ENCODE results near the gene LMO1. TPM values are rescaled to one million over a fixed set of nuclear protein-coding genes. Genes with fewer than 3 reads are reported as not detected.

LMO1 gene
- total RNA-seq, 1 experiment from 2014 or later = 0.27 TPM

DNA sequence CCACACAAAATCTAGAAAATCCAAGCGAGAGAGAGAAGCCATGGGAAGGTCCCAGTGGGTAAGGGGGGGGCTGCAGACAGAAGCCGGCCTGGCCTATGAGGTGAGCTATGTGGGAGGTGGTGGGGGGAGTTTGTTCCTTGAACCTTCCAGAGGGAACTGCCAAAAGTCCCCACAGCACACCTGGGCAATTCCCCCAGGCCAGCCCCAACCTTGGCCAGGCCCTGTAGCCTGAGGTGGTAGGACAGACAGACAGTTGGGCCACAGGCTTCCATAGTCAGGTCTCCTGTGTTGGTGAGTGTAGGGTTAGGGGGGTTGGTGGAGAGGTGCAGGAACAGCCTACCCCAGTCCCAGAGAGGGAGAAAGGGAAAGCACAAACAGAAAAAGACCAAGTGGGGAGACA, 39.0 kb downstream of the LMO1 start:
- peaks cover 0 to 3% of the 10 kb centered on the region in 2 experiments; a peak in 1 of 4 replicates for H3K4me1 ChIP-seq (ENCODE audit: control insufficient read depth in 1 of 2, insufficient read depth in 2 of 2, low read length in 2 of 2)
- no peaks in the 10 kb centered on the region for H4K20me1 ChIP-seq (ENCODE audit: insufficient read depth)
- no peak for TF ChIP-seq SP1 (IDR thresholded peaks at IDR 0.05; ENCODE audit: low read depth)
- TF ChIP-seq ZNF274 (IDR thresholded peaks at IDR 0.05; ENCODE audit: low read depth, low read length) = no peak
- no TSS peak for BruUV-seq (replicated peaks)
- ChIA-PET POLR2A (no interaction called here), CTCF (interaction anchor here (6.6 kb wide), 1 partner anchor 342 kb away, joined by 27 read pairs; no protein-coding TSS in a partner anchor), RAD21 (ENCODE audit: low non-redundant PET in 1 of 2, low total read pairs in 2 of 2, uncharacterized antibody in 2 of 2, unreplicated experiment in 2 of 2) (no interaction called here)
- intact Hi-C loops (cut with micrococcal nuclease) = loop anchor here (1.0 to 10.0 kb wide), 4 partner anchors 40 to 730 kb away; no protein-coding TSS in a partner anchor
- H3K79me2 ChIP-seq (ENCODE audit: insufficient read depth, low read length) = no peaks in the 10 kb centered on the region
- H3K9me2 ChIP-seq (ENCODE audit: insufficient read depth) = no peaks in the 10 kb centered on the region
- ATAC-seq = no peak
- H3K27me3 ChIP-seq (ENCODE audit: insufficient read depth, low read length) = no peaks in the 10 kb centered on the region
- no peak overlapping the region for H3K9ac ChIP-seq (ENCODE audit: low read length)
- H3K9me3 ChIP-seq (ENCODE audit: control insufficient read depth in 1 of 2, insufficient read depth in 1 of 2, low read depth in 1 of 2, low read length in 2 of 2) = no peaks in the 10 kb centered on the region
- no peak overlapping the region for H2AFZ ChIP-seq (ENCODE audit: low read depth, low read length, poor library complexity, severe bottlenecking)
- H3K4me3 ChIP-seq (replicated peaks in 1 of 2; ENCODE audit: low read depth in 1 of 2, low read length in 2 of 2) = no peak overlapping the region
- H3K36me3 ChIP-seq (ENCODE audit: control insufficient read depth in 1 of 2, insufficient read depth in 2 of 2, low read length in 2 of 2) = no peaks in the 10 kb centered on the region
- no peak for DNase-seq (ENCODE audit: low read depth, low spot score)
- H3K4me2 ChIP-seq (ENCODE audit: low read length) = no peak overlapping the region
- no peak overlapping the region for H3K27ac ChIP-seq (ENCODE audit: low read depth, low read length)

DNA sequence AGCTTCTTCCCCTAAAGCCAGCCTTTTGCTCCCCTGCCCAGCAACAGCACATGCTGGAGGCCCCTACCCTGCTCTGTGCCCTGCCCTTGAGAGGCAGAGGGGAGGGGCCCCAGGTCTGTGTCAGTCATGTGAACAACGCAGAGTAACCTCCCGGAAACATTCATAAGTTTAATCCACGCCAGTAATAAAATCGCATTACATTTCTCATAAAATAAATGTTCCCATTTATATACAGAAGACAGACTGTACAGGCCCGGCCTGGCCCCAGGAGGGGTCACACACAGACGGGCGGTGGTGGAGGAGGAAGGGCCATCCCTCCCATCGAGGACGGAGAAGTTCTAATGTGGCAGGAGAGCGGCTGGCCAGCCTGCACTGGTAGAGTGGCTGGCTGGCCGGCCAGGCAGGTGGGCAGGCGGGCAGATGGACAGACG, 39.5 kb downstream of the LMO1 start:
- ChIA-PET POLR2A (no interaction called here), CTCF (interaction anchor here (6.6 kb wide), 1 partner anchor 343 kb away, joined by 27 read pairs; no protein-coding TSS in a partner anchor), RAD21 (ENCODE audit: low non-redundant PET in 1 of 2, low total read pairs in 2 of 2, uncharacterized antibody in 2 of 2, unreplicated experiment in 2 of 2) (no interaction called here)
- no peak overlapping the region for H3K27ac ChIP-seq (ENCODE audit: low read depth, low read length)
- peaks cover 0 to 3% of the 10 kb centered on the region in 2 experiments; a peak in 1 of 4 replicates for H3K4me1 ChIP-seq (ENCODE audit: control insufficient read depth in 1 of 2, insufficient read depth in 2 of 2, low read length in 2 of 2)
- intact Hi-C loops (cut with micrococcal nuclease) = loop anchor here (2.0 to 10.0 kb wide), 2 partner anchors 41 to 731 kb away; no protein-coding TSS in a partner anchor
- H3K36me3 ChIP-seq (ENCODE audit: control insufficient read depth in 1 of 2, insufficient read depth in 2 of 2, low read length in 2 of 2) = no peaks in the 10 kb centered on the region
- H3K27me3 ChIP-seq (ENCODE audit: insufficient read depth, low read length) = no peaks in the 10 kb centered on the region
- H3K79me2 ChIP-seq (ENCODE audit: insufficient read depth, low read length) = no peaks in the 10 kb centered on the region
- ATAC-seq = no peak
- H3K4me3 ChIP-seq (replicated peaks in 1 of 2; ENCODE audit: low read depth in 1 of 2, low read length in 2 of 2) = no peak overlapping the region
- no peak overlapping the region for H2AFZ ChIP-seq (ENCODE audit: low read depth, low read length, poor library complexity, severe bottlenecking)
- H3K9ac ChIP-seq (ENCODE audit: low read length) = no peak overlapping the region
- H3K9me3 ChIP-seq (ENCODE audit: control insufficient read depth in 1 of 2, insufficient read depth in 1 of 2, low read depth in 1 of 2, low read length in 2 of 2) = no peaks in the 10 kb centered on the region
- H4K20me1 ChIP-seq (ENCODE audit: insufficient read depth) = no peaks in the 10 kb centered on the region
- H3K9me2 ChIP-seq (ENCODE audit: insufficient read depth) = no peaks in the 10 kb centered on the region
- BruUV-seq (replicated peaks) = no TSS peak
- no peak for DNase-seq (ENCODE audit: low read depth, low spot score)
- H3K4me2 ChIP-seq (ENCODE audit: low read length) = no peak overlapping the region
- no peak for TF ChIP-seq POLR2AphosphoS5 (IDR thresholded peaks at IDR 0.05; ENCODE audit: low read depth, low read length)
- TF ChIP-seq, protein P1, sequence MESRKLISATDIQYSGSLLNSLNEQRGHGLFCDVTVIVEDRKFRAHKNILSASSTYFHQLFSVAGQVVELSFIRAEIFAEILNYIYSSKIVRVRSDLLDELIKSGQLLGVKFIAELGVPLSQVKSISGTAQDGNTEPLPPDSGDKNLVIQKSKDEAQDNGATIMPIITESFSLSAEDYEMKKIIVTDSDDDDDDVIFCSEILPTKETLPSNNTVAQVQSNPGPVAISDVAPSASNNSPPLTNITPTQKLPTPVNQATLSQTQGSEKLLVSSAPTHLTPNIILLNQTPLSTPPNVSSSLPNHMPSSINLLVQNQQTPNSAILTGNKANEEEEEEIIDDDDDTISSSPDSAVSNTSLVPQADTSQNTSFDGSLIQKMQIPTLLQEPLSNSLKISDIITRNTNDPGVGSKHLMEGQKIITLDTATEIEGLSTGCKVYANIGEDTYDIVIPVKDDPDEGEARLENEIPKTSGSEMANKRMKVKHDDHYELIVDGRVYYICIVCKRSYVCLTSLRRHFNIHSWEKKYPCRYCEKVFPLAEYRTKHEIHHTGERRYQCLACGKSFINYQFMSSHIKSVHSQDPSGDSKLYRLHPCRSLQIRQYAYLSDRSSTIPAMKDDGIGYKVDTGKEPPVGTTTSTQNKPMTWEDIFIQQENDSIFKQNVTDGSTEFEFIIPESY (IDR thresholded peaks at IDR 0.05; ENCODE audit: extremely low read depth, insufficient replicate concordance, low read length) = no peak
- TF ChIP-seq, protein P2, sequence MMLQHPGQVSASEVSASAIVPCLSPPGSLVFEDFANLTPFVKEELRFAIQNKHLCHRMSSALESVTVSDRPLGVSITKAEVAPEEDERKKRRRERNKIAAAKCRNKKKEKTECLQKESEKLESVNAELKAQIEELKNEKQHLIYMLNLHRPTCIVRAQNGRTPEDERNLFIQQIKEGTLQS (IDR thresholded peaks at IDR 0.05) = no peak
- TF ChIP-seq, protein P3, sequence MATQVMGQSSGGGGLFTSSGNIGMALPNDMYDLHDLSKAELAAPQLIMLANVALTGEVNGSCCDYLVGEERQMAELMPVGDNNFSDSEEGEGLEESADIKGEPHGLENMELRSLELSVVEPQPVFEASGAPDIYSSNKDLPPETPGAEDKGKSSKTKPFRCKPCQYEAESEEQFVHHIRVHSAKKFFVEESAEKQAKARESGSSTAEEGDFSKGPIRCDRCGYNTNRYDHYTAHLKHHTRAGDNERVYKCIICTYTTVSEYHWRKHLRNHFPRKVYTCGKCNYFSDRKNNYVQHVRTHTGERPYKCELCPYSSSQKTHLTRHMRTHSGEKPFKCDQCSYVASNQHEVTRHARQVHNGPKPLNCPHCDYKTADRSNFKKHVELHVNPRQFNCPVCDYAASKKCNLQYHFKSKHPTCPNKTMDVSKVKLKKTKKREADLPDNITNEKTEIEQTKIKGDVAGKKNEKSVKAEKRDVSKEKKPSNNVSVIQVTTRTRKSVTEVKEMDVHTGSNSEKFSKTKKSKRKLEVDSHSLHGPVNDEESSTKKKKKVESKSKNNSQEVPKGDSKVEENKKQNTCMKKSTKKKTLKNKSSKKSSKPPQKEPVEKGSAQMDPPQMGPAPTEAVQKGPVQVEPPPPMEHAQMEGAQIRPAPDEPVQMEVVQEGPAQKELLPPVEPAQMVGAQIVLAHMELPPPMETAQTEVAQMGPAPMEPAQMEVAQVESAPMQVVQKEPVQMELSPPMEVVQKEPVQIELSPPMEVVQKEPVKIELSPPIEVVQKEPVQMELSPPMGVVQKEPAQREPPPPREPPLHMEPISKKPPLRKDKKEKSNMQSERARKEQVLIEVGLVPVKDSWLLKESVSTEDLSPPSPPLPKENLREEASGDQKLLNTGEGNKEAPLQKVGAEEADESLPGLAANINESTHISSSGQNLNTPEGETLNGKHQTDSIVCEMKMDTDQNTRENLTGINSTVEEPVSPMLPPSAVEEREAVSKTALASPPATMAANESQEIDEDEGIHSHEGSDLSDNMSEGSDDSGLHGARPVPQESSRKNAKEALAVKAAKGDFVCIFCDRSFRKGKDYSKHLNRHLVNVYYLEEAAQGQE (IDR thresholded peaks at IDR 0.05; ENCODE audit: low read depth) = no peak
- TF ChIP-seq RAD21 (IDR thresholded peaks at IDR 0.05; ENCODE audit: low read depth) = no peak
- TF ChIP-seq YY1 (IDR thresholded peaks at IDR 0.05; ENCODE audit: extremely low read depth, insufficient replicate concordance, low read depth, low read length) = no peak
- TF ChIP-seq ELF1 (IDR thresholded peaks at IDR 0.05; ENCODE audit: borderline replicate concordance, low read depth) = no peak
- TF ChIP-seq POLR2A (IDR thresholded peaks at IDR 0.05; ENCODE audit: borderline replicate concordance, extremely low read depth, insufficient read depth, insufficient read length) = no peak
- TF ChIP-seq SRF (IDR thresholded peaks at IDR 0.05; ENCODE audit: low read depth) = no peak
- TF ChIP-seq EGR1 (IDR thresholded peaks at IDR 0.05; ENCODE audit: low read depth) = no peak

Measured in HCT116 (cell line).